ENCODE measurements around the gene DHRS2.
A peak's percentile ranks its signal among the peaks of the same experiment; 100 is the strongest.

DHRS2 gene

DNA sequence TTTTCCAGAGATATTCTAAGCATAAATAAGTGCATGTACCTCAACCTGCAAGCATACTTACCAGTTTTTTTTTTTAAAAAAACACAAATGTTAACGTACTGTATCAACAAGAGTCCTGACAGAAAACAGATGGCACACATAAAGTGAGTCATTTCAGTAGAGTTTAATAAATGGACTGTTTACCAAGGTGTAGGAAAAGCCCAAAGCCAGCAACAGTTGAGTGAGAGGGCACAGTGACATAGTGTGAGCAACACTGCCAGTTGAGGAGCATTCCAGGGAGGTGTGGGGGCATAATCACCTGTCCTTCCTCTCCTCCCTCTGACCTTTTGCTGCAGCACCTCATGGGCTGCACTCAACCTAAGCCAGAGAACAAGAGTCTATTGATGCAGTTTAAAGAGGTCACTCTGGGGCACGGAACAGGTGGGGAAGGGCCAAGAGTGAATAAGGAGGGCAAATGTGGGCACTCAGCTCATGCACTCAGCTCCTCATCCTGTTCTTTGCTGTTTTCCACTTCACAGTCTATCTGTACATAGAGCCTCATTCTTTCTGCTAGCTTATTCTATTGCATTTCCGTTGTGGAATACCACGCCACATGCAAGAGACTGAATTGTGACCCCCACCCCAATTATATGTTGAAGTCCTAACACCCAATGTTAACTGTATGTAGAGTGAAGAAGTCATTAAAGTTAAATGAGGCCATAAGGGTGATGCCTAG is 29.3 kb downstream of the DHRS2 start:
- H3K36me3 Mint-ChIP-seq (ENCODE audit: low read depth) = no peaks in the 10 kb centered on the region
- no peak overlapping the region for H3K4me3 Mint-ChIP-seq
- peaks cover 6% of the 10 kb centered on the region for H3K4me1 Mint-ChIP-seq
- H3K27me3 Mint-ChIP-seq (ENCODE audit: low read depth) = peaks cover 22% of the 10 kb centered on the region
- no peaks in the 10 kb centered on the region for H3K9me3 Mint-ChIP-seq
- H3K27ac Mint-ChIP-seq = peak overlapping the region in 1 of 3 experiments; percentile 21
- TF ChIP-seq, protein P1, sequence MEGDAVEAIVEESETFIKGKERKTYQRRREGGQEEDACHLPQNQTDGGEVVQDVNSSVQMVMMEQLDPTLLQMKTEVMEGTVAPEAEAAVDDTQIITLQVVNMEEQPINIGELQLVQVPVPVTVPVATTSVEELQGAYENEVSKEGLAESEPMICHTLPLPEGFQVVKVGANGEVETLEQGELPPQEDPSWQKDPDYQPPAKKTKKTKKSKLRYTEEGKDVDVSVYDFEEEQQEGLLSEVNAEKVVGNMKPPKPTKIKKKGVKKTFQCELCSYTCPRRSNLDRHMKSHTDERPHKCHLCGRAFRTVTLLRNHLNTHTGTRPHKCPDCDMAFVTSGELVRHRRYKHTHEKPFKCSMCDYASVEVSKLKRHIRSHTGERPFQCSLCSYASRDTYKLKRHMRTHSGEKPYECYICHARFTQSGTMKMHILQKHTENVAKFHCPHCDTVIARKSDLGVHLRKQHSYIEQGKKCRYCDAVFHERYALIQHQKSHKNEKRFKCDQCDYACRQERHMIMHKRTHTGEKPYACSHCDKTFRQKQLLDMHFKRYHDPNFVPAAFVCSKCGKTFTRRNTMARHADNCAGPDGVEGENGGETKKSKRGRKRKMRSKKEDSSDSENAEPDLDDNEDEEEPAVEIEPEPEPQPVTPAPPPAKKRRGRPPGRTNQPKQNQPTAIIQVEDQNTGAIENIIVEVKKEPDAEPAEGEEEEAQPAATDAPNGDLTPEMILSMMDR (IDR thresholded peaks at IDR 0.05; ENCODE audit: unreplicated experiment in 3 of 3) = no peak

GRCh38 chr14:23667134-23667533 is 31.0 kb downstream of the DHRS2 start:
- Mint-ChIP-seq H3K4me3 (no peak overlapping the region), H3K27me3 (ENCODE audit: low read depth) (peaks cover 12% of the 10 kb centered on the region), H3K27ac (no peak overlapping the region), H3K4me1 (peaks cover 6% of the 10 kb centered on the region), H3K9me3 (no peaks in the 10 kb centered on the region), H3K36me3 (ENCODE audit: low read depth) (no peaks in the 10 kb centered on the region)
- TF ChIP-seq, protein P1 (IDR thresholded peaks at IDR 0.05; ENCODE audit: unreplicated experiment in 3 of 3) = no peak

DNA sequence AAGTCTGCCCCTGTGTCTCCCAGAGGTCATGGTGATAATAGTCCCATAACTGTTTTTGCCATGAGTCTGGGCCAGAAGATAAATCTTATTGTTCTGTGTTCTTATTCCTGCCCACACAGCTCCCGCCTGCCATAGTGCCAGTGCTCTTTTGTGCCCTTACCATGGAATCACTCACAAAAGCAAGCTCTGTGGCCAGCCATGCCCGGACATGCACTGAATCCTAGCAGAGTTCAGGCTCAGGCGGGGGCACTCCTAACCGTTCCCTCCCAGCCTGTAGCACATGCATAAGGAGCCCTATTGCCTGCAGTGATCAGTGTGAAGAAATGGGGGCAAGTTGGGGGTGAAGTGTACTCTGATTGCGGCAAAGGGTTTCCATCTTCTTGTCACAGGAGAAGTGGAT is 33.3 kb downstream of the DHRS2 start:
- Mint-ChIP-seq H3K27me3 (ENCODE audit: low read depth) (peaks cover 6% of the 10 kb centered on the region), H3K27ac (no peak overlapping the region), H3K4me1 (peaks cover 6% of the 10 kb centered on the region), H3K36me3 (ENCODE audit: low read depth) (no peaks in the 10 kb centered on the region), H3K4me3 (no peak overlapping the region), H3K9me3 (peaks cover 3% of the 10 kb centered on the region)
- TF ChIP-seq, protein P1 (IDR thresholded peaks at IDR 0.05; ENCODE audit: unreplicated experiment in 3 of 3) = no peak

- Mint-ChIP-seq H3K4me3 (no peak overlapping the region), H3K27me3 (ENCODE audit: low read depth) (peaks cover 7% of the 10 kb centered on the region)
Observed at GRCh38 chr14:23670481-23670880, 34.3 kb downstream of the DHRS2 start.

DNA sequence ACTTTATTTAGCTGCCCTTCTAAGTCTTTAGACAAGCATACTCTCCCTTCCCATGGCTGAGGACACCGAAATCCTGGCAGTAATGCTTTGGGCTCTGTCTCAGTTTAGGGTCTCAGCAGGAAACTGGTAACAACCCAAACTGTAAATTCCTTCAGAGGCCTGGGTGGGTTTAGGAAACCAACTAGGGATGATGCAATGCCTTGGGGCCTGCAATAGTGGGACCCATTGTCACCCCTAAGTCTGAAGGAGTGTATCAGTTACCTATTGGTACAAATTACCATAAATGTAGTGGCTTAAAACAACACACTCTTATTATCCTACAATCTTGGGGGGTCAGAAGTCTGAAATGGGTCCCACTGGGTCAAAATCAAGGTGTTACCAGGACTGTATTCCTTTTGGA is 36.0 kb downstream of the DHRS2 start:
- H3K36me3 Mint-ChIP-seq (ENCODE audit: low read depth) = no peaks in the 10 kb centered on the region
- peaks cover 16% of the 10 kb centered on the region for H3K27me3 Mint-ChIP-seq (ENCODE audit: low read depth)
- TF ChIP-seq, protein P1 (IDR thresholded peaks at IDR 0.05; ENCODE audit: unreplicated experiment in 3 of 3) = no peak
- no peak overlapping the region for H3K4me3 Mint-ChIP-seq
- no peak overlapping the region for H3K27ac Mint-ChIP-seq
- H3K4me1 Mint-ChIP-seq = peaks cover 5% of the 10 kb centered on the region
- H3K9me3 Mint-ChIP-seq = peaks cover 3% of the 10 kb centered on the region

More at GRCh38 chr14:23670481-23670880, 34.3 kb downstream of the DHRS2 start:
- no peak overlapping the region for H3K27ac Mint-ChIP-seq
- H3K9me3 Mint-ChIP-seq = peaks cover 3% of the 10 kb centered on the region
- no peaks in the 10 kb centered on the region for H3K36me3 Mint-ChIP-seq (ENCODE audit: low read depth)
- H3K4me1 Mint-ChIP-seq = peaks cover 6% of the 10 kb centered on the region
- TF ChIP-seq, protein P1 (IDR thresholded peaks at IDR 0.05; ENCODE audit: unreplicated experiment in 3 of 3) = no peak

DNA sequence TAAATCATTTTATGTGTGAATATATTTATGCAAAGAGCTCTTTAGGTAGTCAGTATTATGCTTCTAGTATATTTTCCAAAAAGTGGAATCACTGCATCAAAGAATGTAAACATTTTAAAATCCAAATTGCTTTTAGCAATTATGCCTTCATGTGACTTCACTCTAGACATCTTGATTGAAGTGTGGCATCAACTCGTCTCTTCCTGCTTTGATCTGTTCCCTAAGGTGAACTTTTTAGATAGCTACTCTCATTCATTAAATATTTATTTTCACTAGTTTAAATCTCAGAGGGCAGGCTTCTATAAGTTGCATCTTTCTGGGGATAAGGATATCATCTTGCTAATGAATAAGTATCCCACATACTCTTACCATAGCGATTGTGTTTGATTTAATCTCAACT is 39.2 kb downstream of the DHRS2 start:
- Mint-ChIP-seq H3K27ac (no peak overlapping the region), H3K9me3 (peaks cover 3% of the 10 kb centered on the region), H3K4me1 (no peaks in the 10 kb centered on the region), H3K27me3 (ENCODE audit: low read depth) (peaks cover 30% of the 10 kb centered on the region), H3K4me3 (no peak overlapping the region), H3K36me3 (ENCODE audit: low read depth) (no peaks in the 10 kb centered on the region)
- TF ChIP-seq, protein P1 (IDR thresholded peaks at IDR 0.05; ENCODE audit: unreplicated experiment in 3 of 3) = no peak

Data from nephron (organoid).